H1 (cell line): Measurements from ENCODE around the gene EMD. TPM values are rescaled to one million over a fixed set of nuclear protein-coding genes. Genes with fewer than 3 reads are reported as not detected.

Experiments used
- BACH1 ChIP-seq: IDR thresholded peaks from 2 replicates; pipeline ENCODE4 v1.6.1; 2012; ENCODE audit warnings: low read length, improper control_type of control experiment
- CEBPB ChIP-seq: IDR thresholded peaks from 2 replicates; pipeline ENCODE4 v1.6.1; 2012; ENCODE audit warnings: low read depth, low read length
- CHD1 ChIP-seq: IDR thresholded peaks from 2 replicates; pipeline ENCODE4 v1.6.1; 2012; ENCODE audit warnings: low read depth, low read length, improper control_type of control experiment
- EGR1 ChIP-seq: IDR thresholded peaks from 2 replicates; pipeline ENCODE4 v1.6.1; 2011; ENCODE audit warnings: low read depth, low read length, borderline replicate concordance
- HDAC2 ChIP-seq, 2 experiments: fragments of 300-600 bp in 1 of 2; sonication (generic) in 1 of 2; IDR thresholded peaks; 2 replicates each; pipeline ENCODE4 v1.6.1; 2011 to 2012; ENCODE audit warnings: low read depth in 2 of 2, low read length in 2 of 2, mild to moderate bottlenecking in 2 of 2, moderate library complexity in 2 of 2, borderline replicate concordance in 1 of 2, inconsistent platforms in 1 of 2
- JUN ChIP-seq: IDR thresholded peaks from 2 replicates; pipeline ENCODE4 v1.6.1; 2011; ENCODE audit warnings: low read depth, mild to moderate bottlenecking, improper control_type of control experiment, low read length
- JUND ChIP-seq: IDR thresholded peaks from 2 replicates; pipeline ENCODE4 v1.6.1; 2011; ENCODE audit warnings: mild to moderate bottlenecking, improper control_type of control experiment, low read length
- MAFK ChIP-seq: IDR thresholded peaks from 2 replicates; pipeline ENCODE4 v1.6.1; 2012; ENCODE audit warnings: low read depth, mild to moderate bottlenecking, improper control_type of control experiment, low read length
- NANOG ChIP-seq: IDR thresholded peaks from 2 replicates; pipeline ENCODE4 v1.6.1; 2011; ENCODE audit warnings: low read length, low read depth, mild to moderate bottlenecking, inconsistent platforms; ENCODE audit not compliant: insufficient read depth, poor library complexity, severe bottlenecking
- NRF1 ChIP-seq: IDR thresholded peaks from 2 replicates; pipeline ENCODE4 v1.6.1; 2011; ENCODE audit warnings: mild to moderate bottlenecking, low read depth, low read length, improper control_type of control experiment
- POLR2AphosphoS5 ChIP-seq: IDR thresholded peaks from 2 replicates; pipeline ENCODE4 v1.6.1; 2011; ENCODE audit warnings: low read depth, low read length
- RAD21 ChIP-seq, 2 experiments: IDR thresholded peaks in 1 of 2; conservative IDR thresholded peaks in 1 of 2; 2 replicates each; pipeline ENCODE4 v1.6.1; 2011; ENCODE audit warnings: low read depth in 2 of 2, low read length in 2 of 2, improper control_type of control experiment in 1 of 2, inconsistent platforms in 1 of 2, mild to moderate bottlenecking in 1 of 2, moderate library complexity in 1 of 2
- RBBP5 ChIP-seq: IDR thresholded peaks from 2 replicates; pipeline ENCODE4 v1.7.1; 2012; ENCODE audit warnings: low read depth, mild to moderate bottlenecking, inconsistent platforms, low read length, moderate library complexity, borderline replicate concordance
- SIRT6 ChIP-seq: IDR thresholded peaks from one replicate; pipeline ENCODE4 v1.7.1; 2012; ENCODE audit warnings: low read length, inconsistent platforms
- SP1 ChIP-seq: IDR thresholded peaks from 2 replicates; pipeline ENCODE4 v1.6.1; 2011; ENCODE audit warnings: low read depth, low read length
- SP2 ChIP-seq: IDR thresholded peaks from 2 replicates; pipeline ENCODE4 v1.6.1; 2012; ENCODE audit warnings: mild to moderate bottlenecking, low read length, inconsistent platforms
- SRF ChIP-seq: IDR thresholded peaks from 2 replicates; pipeline ENCODE4 v1.6.1; 2011; ENCODE audit warnings: mild to moderate bottlenecking, low read depth, low read length, moderate library complexity
- TAF1 ChIP-seq: IDR thresholded peaks from 2 replicates; pipeline ENCODE4 v1.6.1; 2011; ENCODE audit warnings: mild to moderate bottlenecking, low read depth, low read length
- TBP ChIP-seq: IDR thresholded peaks from 2 replicates; pipeline ENCODE4 v1.6.1; 2011; ENCODE audit warnings: low read depth, low read length, improper control_type of control experiment
- TCF12 ChIP-seq: IDR thresholded peaks from 2 replicates; pipeline ENCODE4 v1.6.1; 2011; ENCODE audit warnings: low read depth, mild to moderate bottlenecking, low read length
- ZNF274 ChIP-seq: IDR thresholded peaks from 2 replicates; pipeline ENCODE4 v1.7.0; 2012; ENCODE audit warnings: low read length, borderline replicate concordance; ENCODE audit errors: extremely low read depth
- polyA plus RNA-seq, 7 experiments: library from polyadenylated mRNA; depleted of rRNA in 3 of 7; stranded (reverse) in 5 of 7; unstranded in 2 of 7; fragments of >200 nt in 5 of 7; fragments of 200-250 nt in 2 of 7; gene quantifications; 1 replicate in 5 of 7; 2 replicates in 1 of 7; 4 replicates in 1 of 7; pipeline versions ENCODE4 v1.2.1 to v1.2.3, GENCODE V29; 2011 to 2013; ENCODE audit warnings: missing spikeins in 2 of 7, mixed read lengths in 2 of 7
- total RNA-seq: library from RNA; stranded (reverse); fragmentation: NEBNext Ultra II Directional; extraction: Animal tissue kit (Norgen Biotek cat#: 25700); gene quantifications from 2 replicates; pipeline ENCODE4 v1.2.1, GENCODE V29; 2021
- TF ChIP-seq, protein P1 (sequence below): IDR thresholded peaks from 2 replicates; pipeline ENCODE4 v1.6.1; 2012; ENCODE audit warnings: low read length, inconsistent platforms
- TF ChIP-seq, protein P2 (sequence below): IDR thresholded peaks from 2 replicates; pipeline ENCODE4 v1.6.1; 2012; ENCODE audit warnings: inconsistent platforms

Gene EMD
- total and polyA plus RNA-seq, 2 of the 8 experiments (the other 6 are each of a cell fraction or from before 2014, with no cell fraction given) = 45.5 to 109 TPM

DNA sequence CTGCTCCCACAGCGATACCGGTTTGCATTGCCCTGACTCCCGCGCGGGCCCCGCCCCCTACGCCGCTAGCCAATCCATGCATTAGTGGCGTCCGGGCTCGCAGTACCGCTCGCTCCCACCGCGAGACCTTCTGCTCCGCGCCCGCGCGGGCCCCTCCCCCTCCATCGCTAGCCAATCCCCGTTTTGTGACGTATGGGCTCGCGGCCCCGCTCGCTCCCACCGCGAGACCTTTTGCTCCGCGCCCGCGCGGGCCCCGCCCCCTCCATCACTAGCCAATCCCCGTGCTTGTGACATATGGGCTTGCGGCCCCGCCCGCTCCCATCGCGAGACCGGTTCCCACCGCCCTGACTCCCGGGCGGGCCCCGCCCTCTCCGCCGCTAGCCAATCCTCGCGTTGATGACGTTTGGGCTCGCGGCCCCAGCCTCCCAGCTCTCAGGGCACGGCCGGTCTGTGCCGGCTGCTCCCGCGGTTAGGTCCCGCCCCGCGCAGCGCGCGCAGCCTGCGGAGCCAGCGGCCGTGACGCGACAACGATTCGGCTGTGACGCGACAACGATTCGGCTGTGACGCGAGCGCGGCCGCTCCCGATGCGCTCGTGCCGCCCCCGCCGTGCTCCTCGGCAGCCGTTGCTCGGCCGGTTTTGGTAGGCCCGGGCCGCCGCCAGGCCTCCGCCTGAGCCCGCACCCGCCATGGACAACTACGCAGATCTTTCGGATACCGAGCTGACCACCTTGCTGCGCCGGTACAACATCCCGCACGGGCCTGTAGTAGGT lies at the start of gene EMD (continued):
- TF ChIP-seq, protein P1, sequence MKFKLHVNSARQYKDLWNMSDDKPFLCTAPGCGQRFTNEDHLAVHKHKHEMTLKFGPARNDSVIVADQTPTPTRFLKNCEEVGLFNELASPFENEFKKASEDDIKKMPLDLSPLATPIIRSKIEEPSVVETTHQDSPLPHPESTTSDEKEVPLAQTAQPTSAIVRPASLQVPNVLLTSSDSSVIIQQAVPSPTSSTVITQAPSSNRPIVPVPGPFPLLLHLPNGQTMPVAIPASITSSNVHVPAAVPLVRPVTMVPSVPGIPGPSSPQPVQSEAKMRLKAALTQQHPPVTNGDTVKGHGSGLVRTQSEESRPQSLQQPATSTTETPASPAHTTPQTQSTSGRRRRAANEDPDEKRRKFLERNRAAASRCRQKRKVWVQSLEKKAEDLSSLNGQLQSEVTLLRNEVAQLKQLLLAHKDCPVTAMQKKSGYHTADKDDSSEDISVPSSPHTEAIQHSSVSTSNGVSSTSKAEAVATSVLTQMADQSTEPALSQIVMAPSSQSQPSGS = no peak
- TF ChIP-seq ZNF274 (no peak), SP2 (no peak), HDAC2 (IDR thresholded peaks at IDR 0.05; ENCODE audit: borderline replicate concordance in 1 of 2, low read depth in 2 of 2, low read length in 2 of 2) (no peak), NANOG (no peak), CHD1 (no peak), SRF (no peak), SIRT6 (no peak), CEBPB (no peak), TAF1 (peak; percentile 43; the same call in 1 of the 2 replicates), RAD21 (IDR thresholded peaks at IDR 0.05 in 1 of 2, conservative IDR thresholded peaks at IDR 0.05 in 1 of 2; ENCODE audit: low read depth in 2 of 2, low read length in 2 of 2) (no peak), BACH1 (no peak), JUND (no peak), POLR2AphosphoS5 (peak; percentile 21; the same call in 1 of the 2 replicates), NRF1 (peak; percentile 33), SP1 (peak; percentile 16; the same call in 1 of the 2 replicates), EGR1 (peak; percentile 62; the same call in 1 of the 2 replicates), MAFK (no peak), RBBP5 (no peak), TCF12 (no peak), TBP (peak; percentile 70), JUN (no peak)
- TF ChIP-seq, protein P2, sequence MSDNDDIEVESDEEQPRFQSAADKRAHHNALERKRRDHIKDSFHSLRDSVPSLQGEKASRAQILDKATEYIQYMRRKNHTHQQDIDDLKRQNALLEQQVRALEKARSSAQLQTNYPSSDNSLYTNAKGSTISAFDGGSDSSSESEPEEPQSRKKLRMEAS = peak; percentile 34; the same call in 1 of the 2 replicates
